GM12801 (cell line): ENCODE measurements around the gene LRRC36.

Experiments used
- CTCF ChIP-seq: IDR thresholded peaks from one replicate; pipeline ENCODE4 v1.5.1; 2011; ENCODE audit warnings: control low read depth; ENCODE audit not compliant: insufficient read length; ENCODE audit errors: extremely low read depth

Gene LRRC36

DNA sequence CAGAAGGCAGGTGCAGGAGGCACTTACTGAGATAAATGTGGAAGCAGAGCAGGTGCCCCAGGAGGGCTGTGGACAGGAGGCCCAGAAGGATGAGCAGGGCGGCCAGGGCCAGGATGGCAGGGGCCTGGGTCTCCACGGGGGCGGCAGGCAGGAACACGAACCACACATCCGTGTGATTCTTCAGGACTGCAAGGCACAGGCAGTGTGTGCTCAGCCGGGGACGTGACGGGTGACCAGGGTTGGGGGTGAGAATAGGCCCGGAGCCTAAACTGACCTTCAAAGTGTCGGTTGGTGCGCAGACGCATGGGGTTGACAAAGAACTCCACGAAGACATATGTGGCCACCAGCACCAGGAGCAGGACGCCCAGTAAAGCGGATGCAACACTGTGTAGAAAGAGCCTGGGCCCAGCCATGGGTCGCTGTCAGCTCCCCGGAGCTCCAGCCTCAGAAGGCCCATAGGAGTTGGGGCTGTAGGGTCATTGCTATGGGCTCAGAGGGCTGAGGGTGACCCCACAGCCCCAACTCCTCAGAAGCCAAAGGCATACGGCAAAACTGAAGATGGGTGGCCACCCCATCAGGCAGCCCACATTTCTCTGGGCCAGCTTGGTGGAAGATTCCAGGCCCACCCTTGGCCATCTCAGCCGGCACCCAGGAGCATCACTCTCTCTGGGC, 72.1 kb downstream of the LRRC36 start:
- no peak for TF ChIP-seq CTCF

GRCh38 chr16:67399218-67399733, 72.7 kb downstream of the LRRC36 start:
- no peak for TF ChIP-seq CTCF

DNA sequence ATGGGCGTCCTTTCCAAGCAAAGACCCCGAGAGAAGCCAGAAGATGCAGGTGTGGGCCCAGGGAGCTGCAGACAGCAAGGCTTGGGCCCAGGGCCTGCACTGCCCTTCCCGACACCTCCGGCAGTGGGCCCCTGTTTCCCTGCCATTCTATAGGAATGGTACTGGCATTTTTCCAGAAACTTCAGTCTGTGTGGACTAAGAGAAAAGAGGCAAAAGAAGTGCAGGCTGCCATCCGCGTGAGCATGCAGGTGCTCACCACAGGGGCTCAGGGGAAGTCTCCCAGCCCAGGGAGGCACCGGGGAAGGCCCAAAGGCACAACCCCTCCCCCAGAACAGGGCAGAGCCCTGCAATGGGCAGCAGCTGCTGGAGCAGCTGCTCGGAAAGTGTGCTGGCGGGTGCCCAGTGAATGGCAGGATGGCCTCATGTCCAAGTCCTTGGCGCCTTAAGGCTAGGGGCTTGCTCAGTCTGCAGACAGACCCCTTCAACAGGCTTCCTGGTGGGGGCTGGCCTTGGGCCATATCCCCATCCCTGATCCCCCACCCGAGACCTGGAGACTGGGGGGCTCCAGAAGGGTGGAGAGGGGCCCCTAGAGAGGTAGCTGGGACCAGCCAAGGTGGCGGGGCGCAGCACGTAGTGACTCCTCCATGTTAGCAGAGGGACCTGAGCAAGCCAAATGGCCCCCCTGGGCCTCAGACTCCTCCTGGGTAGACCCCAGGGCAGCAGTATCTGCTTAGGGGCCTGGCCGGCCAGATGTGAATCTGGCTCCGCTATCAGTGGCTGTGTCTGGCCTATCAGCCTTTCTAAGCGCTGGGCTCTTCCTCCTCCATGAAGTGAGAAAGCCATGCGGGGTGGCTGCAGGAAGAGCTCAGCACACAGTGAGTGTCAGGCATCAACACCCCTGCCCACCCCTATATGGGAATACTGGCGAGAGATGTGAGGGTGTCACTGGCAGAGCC, 73.4 kb downstream of the LRRC36 start:
- no peak for TF ChIP-seq CTCF

- TF ChIP-seq CTCF: no peak
Observed at GRCh38 chr16:67400901-67401300, 74.3 kb downstream of the LRRC36 start.

- no peak for TF ChIP-seq CTCF
Observed at GRCh38 chr16:67403976-67404555, 77.5 kb downstream of the LRRC36 start.

DNA sequence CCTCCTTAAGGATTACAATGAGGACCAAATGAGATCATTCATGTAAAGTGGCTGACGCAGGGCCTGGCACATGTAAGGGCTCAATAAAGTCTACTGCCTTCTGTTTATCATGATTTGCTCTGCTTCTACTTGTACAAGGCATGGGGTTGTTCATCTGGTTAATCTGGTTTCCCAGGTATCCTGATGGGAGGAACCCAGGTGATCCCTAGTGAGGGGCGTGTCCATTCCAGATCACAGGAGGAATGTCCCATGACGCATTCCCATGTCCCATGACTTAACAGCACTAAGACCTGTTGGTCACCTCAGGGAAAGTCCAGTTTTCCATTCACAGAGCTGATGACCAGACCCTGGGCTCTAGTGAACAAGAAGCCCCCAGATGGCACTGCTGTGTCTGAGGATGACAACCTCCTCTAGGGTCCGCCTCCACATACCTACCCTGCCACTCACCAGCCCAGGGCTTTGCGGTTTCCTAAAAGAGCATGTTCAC, 78.2 kb downstream of the LRRC36 start:
- TF ChIP-seq CTCF: no peak

GRCh38 chr16:67405336-67405735, 78.7 kb downstream of the LRRC36 start:
- no peak for TF ChIP-seq CTCF
